Esophagus muscularis mucosa (tissue), 3 donors: ENCODE results near the gene ABCA3.

Source experiments
- CTCF ChIP-seq, 3 experiments: fragments of 200-600 bp in 2 of 3; fragments of 450-650 bp in 1 of 3; sonication (generic) in 2 of 3; IDR thresholded peaks; one replicate each; pipeline ENCODE4 v1.5.1; 2017 to 2019; ENCODE audit warnings: antibody characterized with exemption in 3 of 3, mild to moderate bottlenecking in 2 of 3, moderate library complexity in 1 of 3
- POLR2A ChIP-seq: fragments of 450-650 bp; IDR thresholded peaks from one replicate; pipeline ENCODE4 v1.6.1; 2017; ENCODE audit warnings: antibody characterized with exemption, moderate library complexity, mild to moderate bottlenecking, low read depth

GRCh38 chr16:2286550-2286949 lies 54.0 kb downstream of the ABCA3 start:
- TF ChIP-seq POLR2A (no peak), CTCF (IDR thresholded peaks at IDR 0.05) (no peak)
